ENCODE results near the gene IFT172.

The IFT172 gene

DNA sequence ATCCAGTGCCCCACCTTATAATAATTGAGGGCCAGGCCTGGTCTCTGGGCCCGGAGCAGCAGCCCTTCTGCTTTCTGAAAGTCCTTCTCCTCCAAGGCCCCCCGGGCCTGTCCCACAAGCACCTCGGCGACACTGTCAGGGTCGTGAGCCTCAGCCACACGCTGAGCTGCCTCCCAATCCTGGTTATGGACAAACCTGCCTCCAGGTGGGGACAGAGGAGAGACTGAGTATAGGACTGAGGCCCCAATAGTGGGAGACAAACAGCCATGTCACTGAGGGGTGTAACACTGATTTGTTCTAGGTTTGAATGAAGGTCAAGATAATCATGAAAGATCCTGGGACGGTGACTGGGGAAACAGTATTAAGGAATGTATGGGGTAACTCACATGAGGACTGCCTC is 35.6 kb downstream of the IFT172 start:
- DNase-seq = no peak
- Mint-ChIP-seq H3K27ac (no peak overlapping the region), H3K9me3 (no peaks in the 10 kb centered on the region), H3K4me3 (no peak overlapping the region), H3K27me3 (no peaks in the 10 kb centered on the region), H3K4me1 (peaks cover 6% of the 10 kb centered on the region), H3K36me3 (no peaks in the 10 kb centered on the region)
- CTCF ChIA-PET = interaction anchor here (0.6 to 1.3 kb wide), 2 partner anchors 9 to 229 kb away, joined by 3 to 4 read pairs; no protein-coding TSS in a partner anchor

DNA sequence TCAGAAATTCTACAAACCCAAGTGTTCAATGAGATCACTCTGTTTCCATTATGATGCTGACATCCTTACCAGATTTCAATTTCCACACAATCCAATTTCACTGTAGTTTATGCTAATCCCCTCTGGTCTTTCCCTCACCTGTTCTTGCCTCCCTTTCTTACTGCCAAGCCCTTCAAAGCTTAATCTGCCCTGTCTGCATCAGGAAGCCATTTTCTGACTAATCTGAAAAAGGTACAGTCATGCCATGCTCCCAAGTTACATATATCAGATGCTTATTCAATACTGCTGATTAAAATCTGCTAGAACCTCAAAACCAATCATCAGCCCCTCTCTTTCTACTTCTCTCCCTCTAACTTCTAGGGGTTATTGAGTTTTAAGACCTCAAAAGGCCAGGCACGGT is 38.4 kb downstream of the IFT172 start:
- DNase-seq = no peak
- Mint-ChIP-seq H3K4me3 (no peak overlapping the region), H3K27me3 (no peaks in the 10 kb centered on the region), H3K36me3 (peaks cover under 1% of the 10 kb centered on the region), H3K27ac (no peak overlapping the region), H3K4me1 (peaks cover 12% of the 10 kb centered on the region), H3K9me3 (no peaks in the 10 kb centered on the region)
- CTCF ChIA-PET = no interaction called here

DNA sequence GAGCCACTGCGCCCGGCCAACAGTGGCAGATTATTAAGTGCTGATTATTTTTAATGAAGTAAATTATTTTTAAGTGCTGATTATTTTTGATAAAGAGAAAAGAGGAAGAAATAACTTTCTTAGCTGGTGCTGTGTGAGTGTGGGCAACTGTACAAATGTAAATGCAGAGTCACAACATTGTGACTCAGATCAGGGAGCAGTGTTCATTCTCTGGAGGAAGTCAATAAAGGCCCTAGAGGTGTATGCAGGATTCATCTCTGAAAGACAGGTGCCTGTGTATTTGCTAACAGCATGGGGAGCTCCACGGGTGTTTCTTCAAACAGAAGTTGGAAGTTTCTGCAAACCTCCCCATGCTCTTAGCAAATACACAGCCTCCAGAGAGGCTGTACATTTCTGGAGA is 41.2 kb downstream of the IFT172 start:
- Mint-ChIP-seq H3K27me3 (no peaks in the 10 kb centered on the region), H3K4me3 (no peak overlapping the region), H3K4me1 (peaks cover 15% of the 10 kb centered on the region), H3K36me3 (peaks cover 8% of the 10 kb centered on the region), H3K27ac (no peak overlapping the region), H3K9me3 (no peaks in the 10 kb centered on the region)
- DNase-seq = no peak
- CTCF ChIA-PET = interaction anchor here (2.4 kb wide), 1 partner anchor 17 kb away, joined by 13 read pairs; no protein-coding TSS in a partner anchor

DNA sequence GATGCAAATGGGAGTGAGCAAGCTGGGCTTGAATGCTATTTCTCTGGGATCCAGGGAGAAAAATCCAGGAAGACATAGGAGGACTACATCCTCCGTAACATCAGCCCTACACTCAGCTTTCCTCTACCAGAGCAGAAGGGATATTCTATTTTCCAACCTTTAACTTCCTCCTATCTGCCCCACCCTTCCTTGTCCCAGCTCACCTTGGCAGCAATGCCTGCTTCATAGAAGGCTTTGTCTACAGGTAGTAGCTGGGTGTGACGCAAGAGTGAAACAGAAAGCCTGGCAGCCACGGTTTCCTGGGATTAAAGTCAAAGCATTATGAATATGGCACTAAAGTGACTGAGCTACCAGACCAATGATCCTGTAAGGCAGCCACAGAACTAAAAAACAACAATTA is 43.5 kb downstream of the IFT172 start:
- Mint-ChIP-seq H3K27ac (peak overlapping the region; percentile 47), H3K4me3 (no peak overlapping the region)
- CTCF ChIA-PET = interaction anchor here (1.1 to 1.5 kb wide), 2 partner anchors 42 to 238 kb away, joined by 3 to 5 read pairs; no protein-coding TSS in a partner anchor

DNA sequence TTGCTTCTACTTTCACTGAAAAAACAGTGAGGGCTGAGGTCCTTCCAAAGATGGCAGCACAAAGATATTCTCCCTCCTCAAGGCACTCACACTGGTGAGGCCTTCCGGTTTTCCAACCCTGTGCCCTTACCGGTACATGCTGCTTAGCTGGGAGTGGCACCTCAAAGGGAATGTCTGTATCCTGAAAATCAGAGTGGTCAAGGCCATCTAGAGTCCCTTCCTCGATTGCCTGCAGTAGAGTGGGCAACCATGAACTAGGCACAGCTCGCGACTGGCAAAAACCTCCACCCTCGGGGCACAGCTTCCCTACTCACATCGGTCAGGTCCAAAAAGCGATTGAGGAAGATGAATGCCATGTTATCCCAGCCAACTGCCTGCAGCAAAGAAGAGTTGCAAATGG is 43.9 kb downstream of the IFT172 start:
- Mint-ChIP-seq H3K27me3 (no peaks in the 10 kb centered on the region), H3K27ac (no peak overlapping the region), H3K9me3 (no peaks in the 10 kb centered on the region), H3K36me3 (peaks cover 25% of the 10 kb centered on the region), H3K4me3 (no peak overlapping the region), H3K4me1 (peaks cover 15% of the 10 kb centered on the region)
- DNase-seq = no peak
- CTCF ChIA-PET = interaction anchor here (1.1 to 1.6 kb wide), 3 partner anchors 43 to 238 kb away, joined by 3 to 5 read pairs (median 3); no protein-coding TSS in a partner anchor

More for the DNA sequence above, 43.5 kb downstream of the IFT172 start:
- Mint-ChIP-seq H3K36me3 (peaks cover 21% of the 10 kb centered on the region), H3K9me3 (no peaks in the 10 kb centered on the region), H3K4me1 (peaks cover 15% of the 10 kb centered on the region), H3K27me3 (no peaks in the 10 kb centered on the region)
- peak; percentile 63 for DNase-seq

DNA sequence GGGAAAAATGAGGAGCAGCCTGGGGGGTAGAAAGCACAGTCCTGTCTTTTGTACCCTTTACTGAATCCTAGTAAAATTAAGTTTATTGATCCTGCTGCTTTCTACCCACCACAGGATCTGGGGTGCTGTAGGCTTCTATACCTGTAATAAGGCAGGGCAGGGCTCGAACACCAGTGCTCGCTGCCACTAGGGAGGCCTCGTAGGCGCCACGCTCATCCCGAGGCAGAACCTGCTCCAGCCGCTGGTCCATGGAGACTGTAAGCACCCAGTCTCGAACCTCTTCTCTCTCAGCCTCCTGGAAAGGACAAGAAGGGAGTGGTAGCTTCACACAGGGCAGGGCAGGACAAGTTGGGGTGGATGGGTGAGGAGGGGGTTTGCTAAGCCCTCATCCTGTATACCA is 44.4 kb downstream of the IFT172 start:
- CTCF ChIA-PET = interaction anchor here (1.5 to 1.6 kb wide), 2 partner anchors 43 to 142 kb away, joined by 3 to 5 read pairs; no protein-coding TSS in a partner anchor
- Mint-ChIP-seq H3K9me3 (no peaks in the 10 kb centered on the region), H3K27ac (no peak overlapping the region), H3K4me1 (peaks cover 15% of the 10 kb centered on the region), H3K36me3 (peaks cover 30% of the 10 kb centered on the region), H3K27me3 (no peaks in the 10 kb centered on the region), H3K4me3 (no peak overlapping the region)
- DNase-seq = no peak

DNA sequence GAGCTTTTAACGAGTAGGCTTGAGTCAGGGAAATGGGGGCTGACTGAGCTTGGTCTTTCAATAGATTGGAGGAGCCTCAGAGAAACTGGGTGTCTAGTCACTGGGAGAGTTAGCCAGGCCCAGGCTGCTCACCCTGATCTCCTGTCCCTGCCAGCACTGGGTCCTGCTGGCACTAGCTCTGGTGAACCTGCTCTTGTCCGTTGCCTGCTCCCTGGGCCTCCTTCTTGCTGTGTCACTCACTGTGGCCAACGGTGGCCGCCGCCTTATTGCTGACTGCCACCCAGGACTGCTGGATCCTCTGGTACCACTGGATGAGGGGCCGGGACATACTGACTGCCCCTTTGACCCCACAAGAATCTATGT is 46.6 kb downstream of the IFT172 start:
- CTCF ChIA-PET = no interaction called here
- H3K4me3 Mint-ChIP-seq = no peak overlapping the region
- no peak overlapping the region for H3K27ac Mint-ChIP-seq
- no peaks in the 10 kb centered on the region for H3K27me3 Mint-ChIP-seq
- no peaks in the 10 kb centered on the region for H3K9me3 Mint-ChIP-seq
- peaks cover 39% of the 10 kb centered on the region for H3K36me3 Mint-ChIP-seq
- peaks cover 15% of the 10 kb centered on the region for H3K4me1 Mint-ChIP-seq
- DNase-seq = no peak

DNA sequence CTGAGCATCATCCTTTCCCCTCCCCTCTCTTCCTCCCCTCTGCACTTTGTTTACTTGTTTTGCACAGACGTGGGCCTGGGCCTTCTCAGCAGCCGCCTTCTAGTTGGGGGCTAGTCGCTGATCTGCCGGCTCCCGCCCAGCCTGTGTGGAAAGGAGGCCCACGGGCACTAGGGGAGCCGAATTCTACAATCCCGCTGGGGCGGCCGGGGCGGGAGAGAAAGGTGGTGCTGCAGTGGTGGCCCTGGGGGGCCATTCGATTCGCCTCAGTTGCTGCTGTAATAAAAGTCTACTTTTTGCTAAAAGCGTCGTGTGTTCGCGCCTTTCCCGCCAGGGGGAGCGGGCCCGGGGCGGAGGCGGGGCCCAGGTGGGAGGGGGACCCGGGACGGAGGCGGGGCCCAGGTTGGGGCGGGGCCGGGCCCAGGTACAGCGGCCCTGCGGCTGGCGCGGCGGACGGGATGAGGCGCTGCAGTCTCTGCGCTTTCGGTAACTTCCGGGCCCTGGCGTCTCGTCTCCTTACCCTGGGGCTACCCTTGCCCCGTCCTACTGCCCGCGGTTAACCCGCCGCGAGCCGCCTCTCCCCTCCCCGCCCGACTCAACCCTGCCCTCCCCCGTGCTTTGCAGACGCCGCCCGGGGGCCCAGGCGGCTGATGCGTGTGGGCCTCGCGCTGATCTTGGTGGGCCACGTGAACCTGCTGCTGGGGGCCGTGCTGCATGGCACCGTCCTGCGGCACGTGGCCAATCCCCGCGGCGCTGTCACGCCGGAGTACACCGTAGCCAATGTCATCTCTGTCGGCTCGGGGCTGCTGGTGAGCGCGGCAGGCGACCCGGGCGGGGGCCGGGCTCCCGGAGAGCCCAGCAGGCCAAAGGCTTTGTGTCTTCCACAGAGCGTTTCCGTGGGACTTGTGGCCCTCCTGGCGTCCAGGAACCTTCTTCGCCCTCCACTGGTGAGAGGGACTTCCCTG is 47.3 kb downstream of the IFT172 start, which contains the start of gene KRTCAP3:
Gene KRTCAP3 (plus strand): TSS at position 424 of the 962 bp plus-strand sequence. CDS start 32 bp downstream, at position 456.
- DNase-seq = peak; percentile 42
- Mint-ChIP-seq H3K9me3 (no peaks in the 10 kb centered on the region), H3K4me1 (peaks cover 15% of the 10 kb centered on the region), H3K27me3 (no peaks in the 10 kb centered on the region), H3K36me3 (peaks cover 41% of the 10 kb centered on the region), H3K4me3 (no peak within 1 kb of the TSS), H3K27ac (no peak within 1 kb of the TSS)
- CTCF ChIA-PET = no interaction called here

DNA sequence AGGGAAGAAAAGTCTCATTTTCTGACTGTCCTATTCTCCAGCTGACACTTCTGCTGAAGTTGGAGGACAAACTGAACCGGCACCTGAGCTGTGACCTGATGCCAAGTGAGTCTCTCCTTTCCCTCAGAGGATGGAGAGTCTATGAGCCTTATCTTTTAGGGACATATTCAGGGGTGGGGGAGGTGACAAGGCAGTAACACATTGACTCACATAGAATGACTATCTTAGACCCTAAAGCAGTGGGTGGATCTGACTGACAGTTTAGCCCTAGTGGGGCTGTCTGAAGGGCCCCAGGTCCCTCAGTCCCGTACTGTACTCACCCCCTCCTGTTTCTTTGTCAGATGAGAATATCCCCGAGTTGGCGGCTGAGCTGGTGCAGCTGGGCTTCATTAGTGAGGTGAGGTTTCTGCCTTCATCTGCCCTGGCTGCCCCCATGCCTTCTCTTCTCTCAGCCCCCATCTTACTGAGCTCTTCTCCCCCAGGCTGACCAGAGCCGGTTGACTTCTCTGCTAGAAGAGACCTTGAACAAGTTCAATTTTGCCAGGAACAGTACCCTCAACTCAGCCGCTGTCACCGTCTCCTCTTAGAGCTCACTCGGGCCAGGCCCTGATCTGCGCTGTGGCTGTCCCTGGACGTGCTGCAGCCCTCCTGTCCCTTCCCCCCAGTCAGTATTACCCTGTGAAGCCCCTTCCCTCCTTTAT is 48.2 kb downstream of the IFT172 start:
- DNase-seq = no peak
- H3K4me1 Mint-ChIP-seq = peaks cover 11% of the 10 kb centered on the region
- no peaks in the 10 kb centered on the region for H3K27me3 Mint-ChIP-seq
- H3K36me3 Mint-ChIP-seq = peaks cover 49% of the 10 kb centered on the region
- H3K27ac Mint-ChIP-seq = no peak overlapping the region
- CTCF ChIA-PET = no interaction called here
- H3K4me3 Mint-ChIP-seq = no peak overlapping the region
- no peaks in the 10 kb centered on the region for H3K9me3 Mint-ChIP-seq

DNA sequence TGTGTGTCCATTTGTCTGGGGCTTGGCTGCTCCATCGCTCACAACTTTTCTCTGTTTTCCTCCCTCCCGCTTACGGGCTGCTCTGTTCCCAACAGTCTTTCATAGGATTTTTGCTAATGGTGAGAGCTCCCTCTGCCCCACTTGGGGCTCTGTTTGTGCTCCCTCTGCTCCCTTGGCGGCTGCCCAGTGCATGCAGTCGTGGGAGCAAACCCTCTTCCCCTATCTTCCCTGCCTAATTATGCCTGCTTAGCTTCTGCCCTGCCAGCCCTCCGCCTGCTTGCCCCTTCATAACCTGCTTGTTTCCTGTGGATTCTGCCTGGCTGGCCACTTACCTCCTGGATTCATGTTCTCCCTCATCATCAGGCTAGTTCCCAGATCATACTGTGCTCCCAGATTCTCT is 53.9 kb downstream of the IFT172 start:
- H3K4me3 Mint-ChIP-seq = no peak overlapping the region
- H3K27me3 Mint-ChIP-seq = no peaks in the 10 kb centered on the region
- H3K36me3 Mint-ChIP-seq = peaks cover 60% of the 10 kb centered on the region
- no peaks in the 10 kb centered on the region for H3K9me3 Mint-ChIP-seq
- CTCF ChIA-PET = interaction anchor here (1.1 kb wide), 1 partner anchor 248 kb away, joined by 5 read pairs; no protein-coding TSS in a partner anchor
- no peak overlapping the region for H3K27ac Mint-ChIP-seq
- no peak for DNase-seq
- H3K4me1 Mint-ChIP-seq = peaks cover 11% of the 10 kb centered on the region

DNA sequence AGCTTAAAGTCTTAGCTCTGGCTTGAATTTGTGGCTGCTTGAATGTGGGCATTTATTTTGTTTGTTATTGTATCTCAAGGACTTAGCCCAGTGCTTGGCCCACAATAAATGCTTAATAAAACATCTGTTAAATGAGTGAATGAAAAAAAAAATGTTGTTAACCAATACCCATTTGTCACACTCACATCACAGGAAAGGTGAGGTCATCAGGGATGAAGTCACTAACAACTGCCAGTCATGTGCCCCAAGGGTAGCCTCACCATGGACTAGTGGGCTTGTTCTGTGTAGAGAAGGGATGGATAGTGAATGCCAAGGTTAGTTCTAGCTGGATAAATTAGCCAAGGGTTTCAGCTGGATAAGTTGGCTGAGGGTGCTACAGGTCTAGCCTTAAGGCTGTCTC is 58.1 kb downstream of the IFT172 start:
- H3K4me1 Mint-ChIP-seq = peaks cover 36% of the 10 kb centered on the region
- H3K36me3 Mint-ChIP-seq = peaks cover 41% of the 10 kb centered on the region
- DNase-seq = peak; percentile 30
- no peaks in the 10 kb centered on the region for H3K9me3 Mint-ChIP-seq
- H3K4me3 Mint-ChIP-seq = peak overlapping the region; percentile 44
- H3K27ac Mint-ChIP-seq = peak overlapping the region; percentile 85
- H3K27me3 Mint-ChIP-seq = no peaks in the 10 kb centered on the region
- CTCF ChIA-PET = interaction anchor here (0.9 to 2.8 kb wide), 5 partner anchors 18 to 81 kb away, joined by 4 to 13 read pairs (median 11); partner anchors contain the start of gene PPM1G

DNA sequence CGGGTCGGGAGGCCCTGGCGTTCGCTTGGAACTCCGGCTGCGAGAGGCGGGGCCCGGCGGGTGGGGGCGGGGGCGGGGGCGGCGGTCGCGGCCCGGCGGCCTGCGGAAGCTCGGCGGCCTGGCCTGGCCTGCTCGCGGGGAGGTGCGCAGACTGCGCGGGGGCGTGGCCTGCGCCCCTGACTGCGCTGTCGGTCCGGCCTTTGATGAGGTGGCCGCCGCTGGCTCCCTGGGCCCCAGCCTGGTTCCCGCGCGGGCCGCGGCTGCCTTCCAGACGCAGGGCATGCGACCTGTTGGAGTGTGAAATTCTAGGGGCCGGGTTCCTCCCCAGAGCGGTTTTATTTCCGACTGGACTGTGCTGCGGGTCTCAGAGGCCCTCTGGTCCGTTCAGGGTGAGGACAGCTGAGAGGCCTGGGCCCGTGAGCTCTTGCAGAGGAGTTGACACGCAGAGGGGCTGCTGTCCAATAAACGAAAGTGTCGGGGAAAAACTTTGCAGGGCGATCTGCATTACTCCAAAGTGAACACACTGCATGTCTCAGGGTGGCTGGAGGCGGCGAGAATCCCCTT is 60.5 kb downstream of the IFT172 start:
- H3K36me3 Mint-ChIP-seq = peaks cover 21% of the 10 kb centered on the region
- H3K9me3 Mint-ChIP-seq = no peaks in the 10 kb centered on the region
- DNase-seq = peak; percentile 83
- peak overlapping the region; percentile 92 for H3K27ac Mint-ChIP-seq
- H3K4me3 Mint-ChIP-seq = peak overlapping the region; percentile 98
- CTCF ChIA-PET = interaction anchor here (1.7 to 2.5 kb wide), 4 partner anchors 20 to 253 kb away, joined by 4 to 12 read pairs (median 5); partner anchors contain the start of genes PPM1G and ZNF513
- peaks cover 36% of the 10 kb centered on the region for H3K4me1 Mint-ChIP-seq
- H3K27me3 Mint-ChIP-seq = peaks cover 5% of the 10 kb centered on the region

DNA sequence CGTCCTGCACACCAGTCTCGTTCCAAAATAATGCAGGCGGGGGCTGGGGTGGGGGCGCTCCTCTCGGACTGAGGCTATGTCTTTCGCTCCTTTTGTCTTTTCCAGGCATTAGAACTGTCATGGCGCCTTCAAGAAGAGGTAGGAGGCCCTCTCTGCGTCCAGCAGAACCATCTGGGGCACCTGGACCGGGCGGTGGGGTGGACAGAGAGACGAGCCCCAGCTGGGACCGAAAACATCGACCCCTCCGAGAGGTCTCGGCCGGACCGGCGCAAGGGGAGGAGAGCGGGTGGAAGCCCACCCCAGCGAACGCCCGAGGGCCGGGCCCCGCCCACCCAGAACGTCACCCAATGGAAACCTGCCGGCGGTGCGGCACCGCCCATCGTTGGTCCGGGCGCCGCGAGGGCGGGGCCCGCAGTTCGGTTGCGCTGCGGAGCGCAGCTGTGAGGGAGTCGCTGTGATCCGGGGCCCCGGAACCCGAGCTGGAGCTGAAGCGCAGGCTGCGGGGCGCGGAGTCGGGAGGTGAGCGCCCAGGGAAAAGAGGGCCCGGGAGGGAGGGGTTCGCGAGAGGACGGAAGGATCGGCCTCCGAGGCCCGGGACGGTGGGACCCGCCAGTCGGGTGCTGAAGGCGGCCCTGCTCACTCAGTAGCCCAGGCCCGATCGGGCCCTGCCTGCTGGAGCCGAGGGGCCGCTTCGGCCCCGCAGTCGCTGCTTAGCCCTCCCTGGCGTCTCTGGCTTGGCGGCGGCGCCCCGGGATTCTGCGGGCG is 61.1 kb downstream of the IFT172 start, which contains the start of gene NRBP1:
Gene NRBP1 (plus strand): TSS at position 419 of the 765 bp plus-strand sequence. CDS start 4,643 bp downstream, outside the sequence.
- CTCF ChIA-PET = interaction anchor here (0.5 kb wide), 1 partner anchor 30 kb away, joined by 3 read pairs; no protein-coding TSS in a partner anchor
- peaks cover 9% of the 10 kb centered on the region for H3K27me3 Mint-ChIP-seq
- peak within 1 kb of the TSS; percentile 98 for H3K27ac Mint-ChIP-seq
- peaks cover 15% of the 10 kb centered on the region for H3K36me3 Mint-ChIP-seq
- no peaks in the 10 kb centered on the region for H3K9me3 Mint-ChIP-seq
- H3K4me3 Mint-ChIP-seq = peak within 1 kb of the TSS; percentile 98
- H3K4me1 Mint-ChIP-seq = peaks cover 36% of the 10 kb centered on the region
- DNase-seq = peak; percentile 95
